Measurements from ENCODE around the gene MEF2D. TPM values are rescaled to one million over a fixed set of nuclear protein-coding genes. Genes with fewer than 3 reads are reported as not detected.
A peak's percentile ranks its signal among the peaks of the same experiment; 100 is the strongest.

The MEF2D gene
- total and polyA plus RNA-seq, 2 experiments from 2014 or later, result 35.1 to 64.6 TPM

GRCh38 chr1:156489935-156490293, 10.7 kb downstream of the MEF2D start:
- Histone ChIP-seq H3K27ac (peak overlapping the region; percentile 96), H3K4me3 (peak overlapping the region; percentile 3), H3K27me3 (no peaks in the 10 kb centered on the region), H3K36me3 (no peaks in the 10 kb centered on the region), H3K9me3 (ENCODE audit: low read depth) (no peaks in the 10 kb centered on the region), H3K4me1 (ENCODE audit: low read depth) (peaks cover 74% of the 10 kb centered on the region)
- no peak for TF ChIP-seq CTCF (IDR thresholded peaks at IDR 0.05; ENCODE audit: low read depth, low read length)
- DNase-seq (ENCODE audit: low read depth in 1 of 2, low spot score in 1 of 2), result no peak

- H3K9me3 ChIP-seq (ENCODE audit: low read depth), result no peaks in the 10 kb centered on the region
- TF ChIP-seq CTCF (IDR thresholded peaks at IDR 0.05; ENCODE audit: low read depth, low read length), result peak; percentile 17
- peak overlapping the region; percentile 96 for H3K27ac ChIP-seq
- H3K27me3 ChIP-seq, result no peaks in the 10 kb centered on the region
- H3K4me3 ChIP-seq, result peak overlapping the region; percentile 10
- DNase-seq (ENCODE audit: low read depth in 1 of 2, low spot score in 1 of 2), result peak in 1 of 2 donors; percentile 91
- H3K4me1 ChIP-seq (ENCODE audit: low read depth), result peaks cover 68% of the 10 kb centered on the region
- H3K36me3 ChIP-seq, result no peaks in the 10 kb centered on the region
These were observed 11.2 kb downstream of the MEF2D start for GRCh38 chr1:156489166-156489934.

- H3K4me1 ChIP-seq (ENCODE audit: low read depth), result peaks cover 61% of the 10 kb centered on the region
- no peak overlapping the region for H3K4me3 ChIP-seq
- TF ChIP-seq CTCF (IDR thresholded peaks at IDR 0.05; ENCODE audit: low read depth, low read length), result no peak
- peak overlapping the region; percentile 96 for H3K27ac ChIP-seq
- H3K27me3 ChIP-seq, result no peaks in the 10 kb centered on the region
- no peaks in the 10 kb centered on the region for H3K36me3 ChIP-seq
- DNase-seq (ENCODE audit: low read depth in 1 of 2, low spot score in 1 of 2), result no peak
- H3K9me3 ChIP-seq (ENCODE audit: low read depth), result no peaks in the 10 kb centered on the region
These were observed 11.9 kb downstream of the MEF2D start for GRCh38 chr1:156488566-156489165.

GRCh38 chr1:156487862-156488261, 12.7 kb downstream of the MEF2D start:
- no peak for DNase-seq (ENCODE audit: low read depth in 1 of 2, low spot score in 1 of 2)
- peak overlapping the region; percentile 96 for H3K27ac ChIP-seq
- no peaks in the 10 kb centered on the region for H3K36me3 ChIP-seq
- H3K27me3 ChIP-seq, result no peaks in the 10 kb centered on the region
- peaks cover 53% of the 10 kb centered on the region for H3K4me1 ChIP-seq (ENCODE audit: low read depth)
- no peak for TF ChIP-seq CTCF (IDR thresholded peaks at IDR 0.05; ENCODE audit: low read depth, low read length)
- H3K9me3 ChIP-seq (ENCODE audit: low read depth), result no peaks in the 10 kb centered on the region
- no peak overlapping the region for H3K4me3 ChIP-seq

GRCh38 chr1:156486421-156487344, 13.9 kb downstream of the MEF2D start:
- Histone ChIP-seq H3K4me3 (no peak overlapping the region), H3K27ac (peak overlapping the region; percentile 96), H3K9me3 (ENCODE audit: low read depth) (no peaks in the 10 kb centered on the region), H3K36me3 (peaks cover 7% of the 10 kb centered on the region), H3K27me3 (no peaks in the 10 kb centered on the region), H3K4me1 (ENCODE audit: low read depth) (peaks cover 41% of the 10 kb centered on the region)
- TF ChIP-seq CTCF (IDR thresholded peaks at IDR 0.05; ENCODE audit: low read depth, low read length), result no peak
- no peak for DNase-seq (ENCODE audit: low read depth in 1 of 2, low spot score in 1 of 2)

All from cardiac muscle cell (in vitro differentiated cells and primary cell).